ENCODE data around the gene ECI2. TPM values are rescaled to one million over a fixed set of nuclear protein-coding genes. Genes with fewer than 3 reads are reported as not detected.

Gene ECI2
- total and polyA plus RNA-seq, 10 donors = 25.9 to 61.0 (median 34.7) TPM

DNA sequence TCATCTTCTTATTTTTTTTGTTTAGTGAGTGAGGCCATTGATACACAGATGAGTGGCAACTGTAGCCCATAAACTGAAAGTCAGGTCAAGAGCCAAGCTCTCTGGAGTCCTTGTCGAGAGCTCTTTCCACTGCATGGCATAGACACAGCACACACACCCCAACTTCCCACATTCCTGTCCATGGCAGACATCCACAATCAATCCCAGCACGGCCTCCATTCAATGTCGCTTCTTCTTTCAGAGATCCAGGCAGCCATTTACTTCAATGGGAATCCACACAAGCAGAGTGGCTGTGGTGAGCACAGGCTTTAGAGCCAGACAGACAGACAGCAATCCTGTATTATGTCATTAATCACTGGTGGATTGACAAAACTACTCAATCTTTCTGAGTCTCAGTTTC is 34.9 kb upstream of the ECI2 start:
- H3K36me3 ChIP-seq = no peaks in the 10 kb centered on the region
- no peaks in the 10 kb centered on the region for H3K4me1 ChIP-seq
- 86 to 96% (median 92%) methylated on average over 3 of the region's 3 CpGs for WGBS, 5 donors
- intact Hi-C loops (cut with DNase I; ENCODE audit: low total_unique reads) = no loop called here
- DNase-seq = no peak
- H3K27me3 ChIP-seq (replicated peaks in 1 of 7) = no peaks in the 10 kb centered on the region
- no peak overlapping the region for H3K4me3 ChIP-seq
- no peak for TF ChIP-seq POLR2AphosphoS5 (IDR thresholded peaks at IDR 0.05)
- TF ChIP-seq, protein P1, sequence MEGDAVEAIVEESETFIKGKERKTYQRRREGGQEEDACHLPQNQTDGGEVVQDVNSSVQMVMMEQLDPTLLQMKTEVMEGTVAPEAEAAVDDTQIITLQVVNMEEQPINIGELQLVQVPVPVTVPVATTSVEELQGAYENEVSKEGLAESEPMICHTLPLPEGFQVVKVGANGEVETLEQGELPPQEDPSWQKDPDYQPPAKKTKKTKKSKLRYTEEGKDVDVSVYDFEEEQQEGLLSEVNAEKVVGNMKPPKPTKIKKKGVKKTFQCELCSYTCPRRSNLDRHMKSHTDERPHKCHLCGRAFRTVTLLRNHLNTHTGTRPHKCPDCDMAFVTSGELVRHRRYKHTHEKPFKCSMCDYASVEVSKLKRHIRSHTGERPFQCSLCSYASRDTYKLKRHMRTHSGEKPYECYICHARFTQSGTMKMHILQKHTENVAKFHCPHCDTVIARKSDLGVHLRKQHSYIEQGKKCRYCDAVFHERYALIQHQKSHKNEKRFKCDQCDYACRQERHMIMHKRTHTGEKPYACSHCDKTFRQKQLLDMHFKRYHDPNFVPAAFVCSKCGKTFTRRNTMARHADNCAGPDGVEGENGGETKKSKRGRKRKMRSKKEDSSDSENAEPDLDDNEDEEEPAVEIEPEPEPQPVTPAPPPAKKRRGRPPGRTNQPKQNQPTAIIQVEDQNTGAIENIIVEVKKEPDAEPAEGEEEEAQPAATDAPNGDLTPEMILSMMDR (IDR thresholded peaks at IDR 0.05 in 8 of 11, conservative IDR thresholded peaks at IDR 0.05 in 3 of 11) = no peak
- no peak for TF ChIP-seq POLR2A (IDR thresholded peaks at IDR 0.05)
- peaks cover 0 to 9% (median 6%) of the 10 kb centered on the region in 8 donors for H3K9me3 ChIP-seq
- H3K27ac ChIP-seq = no peak overlapping the region

DNA sequence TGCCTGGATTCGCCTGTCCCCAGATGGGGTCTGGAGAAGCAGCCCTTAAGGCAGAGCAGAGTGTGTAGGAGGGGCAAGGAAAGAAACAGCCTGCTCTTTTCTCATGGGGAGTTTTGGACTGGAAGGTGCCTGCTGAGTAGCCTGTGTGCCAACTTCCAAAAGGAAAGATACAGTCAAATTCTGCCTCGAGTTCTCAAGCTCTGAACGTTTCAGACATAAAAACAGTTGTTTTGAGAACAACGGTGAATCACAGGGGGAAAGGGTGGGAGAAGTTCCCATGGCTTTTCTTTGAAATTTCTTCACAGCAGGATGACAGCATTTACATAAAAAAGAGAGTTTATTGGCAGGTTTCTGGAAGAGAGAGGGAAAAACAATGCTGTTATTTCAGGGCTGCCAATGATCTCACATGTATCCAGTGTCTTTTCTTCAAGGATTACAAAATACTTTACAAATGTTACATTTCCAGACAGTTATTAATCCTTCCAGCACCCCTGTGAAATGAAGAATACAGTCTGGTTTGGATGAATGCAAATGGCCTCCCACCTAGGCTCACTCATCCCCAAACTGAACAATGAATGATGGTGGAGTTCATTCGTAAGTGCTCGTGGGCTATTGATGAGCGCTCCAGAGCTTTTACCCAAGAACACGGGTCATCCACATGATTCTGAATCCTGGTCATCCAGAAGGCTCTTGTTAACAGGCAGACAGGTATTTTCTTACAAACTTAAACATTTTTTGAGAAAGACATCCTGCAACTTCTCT is 33.8 kb upstream of the ECI2 start:
- H3K27me3 ChIP-seq (replicated peaks in 1 of 7) = no peaks in the 10 kb centered on the region
- TF ChIP-seq POLR2A (IDR thresholded peaks at IDR 0.05) = no peak
- no peaks in the 10 kb centered on the region for H3K36me3 ChIP-seq
- no peak overlapping the region for H3K27ac ChIP-seq
- H3K9me3 ChIP-seq = peaks cover 0 to 9% (median 6%) of the 10 kb centered on the region in 8 donors
- no peak overlapping the region for H3K4me3 ChIP-seq
- no peak for DNase-seq
- intact Hi-C loops (cut with DNase I; ENCODE audit: low total_unique reads) = no loop called here
- 71 to 80% (median 78%) methylated on average over 8 of the region's 8 CpGs for WGBS, 5 donors
- no peaks in the 10 kb centered on the region for H3K4me1 ChIP-seq

GRCh38 chr6:4167833-4168232 is 32.5 kb upstream of the ECI2 start:
- Histone ChIP-seq H3K4me3 (no peak overlapping the region), H3K4me1 (peaks cover 0 to 5% (median 0%) of the 10 kb centered on the region in 6 donors), H3K27ac (no peak overlapping the region), H3K9me3 (peaks cover 0 to 9% (median 6%) of the 10 kb centered on the region in 8 donors), H3K27me3 (replicated peaks in 1 of 7) (no peaks in the 10 kb centered on the region), H3K36me3 (no peaks in the 10 kb centered on the region)
- intact Hi-C loops (cut with DNase I; ENCODE audit: low total_unique reads) = no loop called here
- TF ChIP-seq POLR2AphosphoS5 (IDR thresholded peaks at IDR 0.05) = no peak
- TF ChIP-seq, protein P1 (IDR thresholded peaks at IDR 0.05 in 8 of 11, conservative IDR thresholded peaks at IDR 0.05 in 3 of 11) = no peak
- WGBS, 5 donors = 91 to 97% (median 94%) methylated on average over 1 of the region's 1 CpG
- no peak for DNase-seq

GRCh38 chr6:4167123-4167522 is 31.7 kb upstream of the ECI2 start:
- H3K36me3 ChIP-seq = no peaks in the 10 kb centered on the region
- H3K4me3 ChIP-seq = no peak overlapping the region
- H3K9me3 ChIP-seq = peaks cover 0 to 9% (median 6%) of the 10 kb centered on the region in 8 donors
- no peak overlapping the region for H3K27ac ChIP-seq
- no peaks in the 10 kb centered on the region for H3K27me3 ChIP-seq (replicated peaks in 1 of 7)
- peaks cover 0 to 5% (median 0%) of the 10 kb centered on the region in 6 donors for H3K4me1 ChIP-seq
- intact Hi-C loops (cut with DNase I; ENCODE audit: low total_unique reads) = no loop called here
- no peak for DNase-seq
- TF ChIP-seq, protein P1 (IDR thresholded peaks at IDR 0.05 in 8 of 11, conservative IDR thresholded peaks at IDR 0.05 in 3 of 11) = no peak
- TF ChIP-seq POLR2AphosphoS5 (IDR thresholded peaks at IDR 0.05) (no peak), POLR2A (IDR thresholded peaks at IDR 0.05) (no peak)
- whole genome bisulfite sequencing, 5 donors = 91 to 99% (median 95%) methylated on average over 6 of the region's 6 CpGs
